Right lobe of liver (tissue), 4 donors: Measurements from ENCODE around the gene EXOC2.

Source experiments
- CTCF ChIP-seq, 4 donors: fragments of 200-600 bp in 3 of 4; fragments of 450-650 bp in 1 of 4; IDR thresholded peaks; one replicate each; pipeline versions ENCODE4 v1.5.1 to v1.8.0; 2016 to 2022; ENCODE audit warnings: antibody characterized with exemption in 4 of 4, mild to moderate bottlenecking in 2 of 4
- POLR2A ChIP-seq: fragments of 450-650 bp; IDR thresholded peaks from one replicate; pipeline ENCODE4 v1.6.1; 2017; ENCODE audit warnings: antibody characterized with exemption, mild to moderate bottlenecking
- donor health status: DM: no; HTN: no; CAD: no.
- donor health status: DM: no; HTN: no; CAD: no.
- donor health status: DM: no; HTN: yes; CAD: no.

DNA sequence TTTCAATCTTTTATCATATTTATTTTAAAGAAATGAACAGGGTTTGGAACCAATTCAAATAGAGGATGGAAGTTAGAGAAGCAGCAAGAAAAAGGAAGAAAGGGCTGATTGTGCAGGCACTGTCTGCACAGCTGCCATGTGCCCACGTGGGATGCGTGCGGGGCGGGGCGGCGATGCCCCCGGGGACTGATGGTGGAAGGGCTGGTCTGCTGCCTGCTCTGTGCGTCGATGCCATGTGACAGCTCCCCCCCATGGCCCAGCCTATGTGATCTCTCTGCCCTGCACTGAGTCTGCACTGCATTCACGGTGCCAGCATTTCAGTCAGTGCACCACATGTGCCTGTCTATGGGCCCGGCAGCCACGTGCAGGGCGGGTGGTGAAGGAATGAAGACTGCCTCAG is 205.0 kb downstream of the EXOC2 start:
- TF ChIP-seq CTCF (IDR thresholded peaks at IDR 0.05) (no peak), POLR2A (no peak)
